Activated CD4-positive, alpha-beta memory T cell treated with anti-CD3 and anti-CD28 coated beads for 36 hours (primary cell): Measurements from ENCODE around the gene CYFIP1. TPM values are rescaled to one million over a fixed set of nuclear protein-coding genes. Genes with fewer than 3 reads are reported as not detected.
"Not testable (repeated sequence)": the region's sequence is repeated elsewhere in the genome, so short reads cannot be mapped to it uniquely, and the experiment has no call there.

Source experiments
- CTCF ChIA-PET: fragments of 350-600 bp; sonication (Branson Sonifier 250); formaldehyde crosslinking; loops from one replicate; lab custom pipeline; 2021; ENCODE audit warnings: antibody characterized with exemption, inconsistent platforms; lab: Charles Lee
- POLR2A ChIA-PET: fragments of 350-600 bp; sonication (Branson Sonifier 250); formaldehyde crosslinking; loops from one replicate; lab custom pipeline; 2021; ENCODE audit warnings: antibody characterized with exemption; lab: Charles Lee
- DNase-seq: peaks from one replicate; pipeline ENCODE4 v3.0.0-alpha.2; 2020
- H3K27ac Mint-ChIP-seq: one replicate; pipeline ENCODE4 v1.8.0; 2021; ENCODE audit warnings: mixed read lengths
- H3K27me3 Mint-ChIP-seq: one replicate; pipeline ENCODE4 v1.8.0; 2021; ENCODE audit warnings: mixed read lengths
- H3K36me3 Mint-ChIP-seq: one replicate; pipeline ENCODE4 v1.8.0; 2021; ENCODE audit warnings: mixed read lengths
- H3K4me1 Mint-ChIP-seq: one replicate; pipeline ENCODE4 v1.8.0; 2021; ENCODE audit warnings: low read depth, mixed read lengths
- H3K4me3 Mint-ChIP-seq: one replicate; pipeline ENCODE4 v1.8.0; 2021; ENCODE audit warnings: mild to moderate bottlenecking, mixed read lengths
- H3K9me3 Mint-ChIP-seq: one replicate; pipeline ENCODE4 v1.8.0; 2021; ENCODE audit warnings: mixed read lengths
- intact Hi-C: fragments of 100-400 bp; cut with micrococcal nuclease; formaldehyde crosslinking; loops from one replicate; pipeline ENCODE4 v1.15.1; 2023
- total RNA-seq, 2 experiments: library from RNA; stranded (reverse); gene quantifications; one replicate each; pipeline ENCODE4 v1.2.3, GENCODE V29; 2021

The CYFIP1 gene
- total RNA-seq, 2 experiments from 2014 or later, result 55.8 to 57.3 TPM

DNA sequence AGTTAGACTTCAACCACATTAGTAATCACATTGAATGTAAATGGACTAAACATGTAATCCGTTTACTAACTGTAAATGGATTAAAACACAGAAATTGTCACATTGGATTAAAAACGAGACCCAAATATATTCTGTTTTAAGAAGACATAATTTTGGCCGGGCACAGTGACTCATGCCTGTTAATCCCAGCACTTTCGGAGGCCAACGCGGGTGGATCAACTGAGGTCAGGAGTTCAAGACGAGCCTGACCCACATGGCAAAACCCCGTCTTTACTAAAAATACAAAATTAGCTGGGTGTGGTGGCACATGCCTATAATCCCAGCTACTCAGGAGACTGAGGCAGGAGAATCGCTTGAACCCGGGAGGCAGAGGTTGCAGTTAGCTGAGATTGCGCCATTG lies 1.8 kb upstream of the CYFIP1 start:
- H3K36me3 Mint-ChIP-seq, H3K27me3 Mint-ChIP-seq, H3K27ac Mint-ChIP-seq, CTCF ChIA-PET, H3K9me3 Mint-ChIP-seq, H3K4me3 Mint-ChIP-seq, DNase-seq, POLR2A ChIA-PET: not testable (repeated sequence)
- intact Hi-C loops, result loop anchor here (2.0 kb wide), 1 partner anchor 57 kb away; the partner anchor contains the start of gene TUBGCP5
- peaks cover 11% of the 10 kb centered on the region for H3K4me1 Mint-ChIP-seq

DNA sequence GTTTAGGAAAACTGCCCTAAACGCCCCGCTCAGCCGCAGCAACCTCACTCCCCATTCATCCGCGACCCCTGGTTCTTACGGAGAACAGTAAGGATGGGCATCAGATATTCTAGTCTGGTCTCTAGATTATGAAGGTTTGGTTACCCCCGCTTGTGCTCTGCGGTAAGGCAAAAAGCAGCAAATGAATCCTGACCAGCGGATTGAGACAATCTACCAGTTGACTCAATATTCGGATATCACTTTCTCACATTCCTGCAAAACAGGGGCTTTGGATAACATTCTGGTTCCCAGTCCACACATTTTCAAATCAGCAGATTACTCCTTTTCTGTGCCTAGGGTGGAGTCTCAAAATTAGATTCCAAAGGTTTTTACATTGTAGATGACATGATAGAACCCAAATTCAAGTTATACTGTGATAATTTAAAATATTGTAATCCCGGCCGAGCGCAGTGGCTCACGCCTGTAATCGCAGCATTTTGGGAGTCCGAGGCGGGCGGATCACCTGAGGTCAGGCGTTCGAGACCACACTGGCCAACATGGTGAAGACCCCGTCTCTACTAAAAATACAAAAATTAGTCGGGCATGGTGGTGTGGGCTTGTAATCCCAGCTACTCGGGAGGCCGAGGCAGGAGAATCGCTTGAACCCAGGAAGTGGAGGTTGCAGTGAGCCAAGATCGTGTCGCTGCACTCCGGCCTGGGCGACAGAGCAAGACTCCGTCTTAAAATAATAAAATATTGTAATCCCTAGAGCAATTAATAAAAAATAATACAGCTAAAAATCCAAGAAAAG lies 1.1 kb upstream of the CYFIP1 start:
- ChIA-PET CTCF (interaction anchor here (0.9 kb wide), 1 partner anchor 57 kb away, joined by 5 read pairs; no protein-coding TSS in a partner anchor), POLR2A (interaction anchor here (2.0 kb wide), 1 partner anchor 58 kb away, joined by 8 read pairs; the partner anchor contains the start of gene TUBGCP5)
- intact Hi-C loops, result loop anchor here (2.0 kb wide), 1 partner anchor 58 kb away; the partner anchor contains the start of gene TUBGCP5
- Mint-ChIP-seq H3K4me1 (peaks cover 11% of the 10 kb centered on the region), H3K27me3 (peaks cover 4% of the 10 kb centered on the region), H3K4me3 (peak overlapping the region; percentile 70), H3K36me3 (no peaks in the 10 kb centered on the region), H3K9me3 (no peaks in the 10 kb centered on the region), H3K27ac (no peak overlapping the region)
- DNase-seq, result no peak

DNA sequence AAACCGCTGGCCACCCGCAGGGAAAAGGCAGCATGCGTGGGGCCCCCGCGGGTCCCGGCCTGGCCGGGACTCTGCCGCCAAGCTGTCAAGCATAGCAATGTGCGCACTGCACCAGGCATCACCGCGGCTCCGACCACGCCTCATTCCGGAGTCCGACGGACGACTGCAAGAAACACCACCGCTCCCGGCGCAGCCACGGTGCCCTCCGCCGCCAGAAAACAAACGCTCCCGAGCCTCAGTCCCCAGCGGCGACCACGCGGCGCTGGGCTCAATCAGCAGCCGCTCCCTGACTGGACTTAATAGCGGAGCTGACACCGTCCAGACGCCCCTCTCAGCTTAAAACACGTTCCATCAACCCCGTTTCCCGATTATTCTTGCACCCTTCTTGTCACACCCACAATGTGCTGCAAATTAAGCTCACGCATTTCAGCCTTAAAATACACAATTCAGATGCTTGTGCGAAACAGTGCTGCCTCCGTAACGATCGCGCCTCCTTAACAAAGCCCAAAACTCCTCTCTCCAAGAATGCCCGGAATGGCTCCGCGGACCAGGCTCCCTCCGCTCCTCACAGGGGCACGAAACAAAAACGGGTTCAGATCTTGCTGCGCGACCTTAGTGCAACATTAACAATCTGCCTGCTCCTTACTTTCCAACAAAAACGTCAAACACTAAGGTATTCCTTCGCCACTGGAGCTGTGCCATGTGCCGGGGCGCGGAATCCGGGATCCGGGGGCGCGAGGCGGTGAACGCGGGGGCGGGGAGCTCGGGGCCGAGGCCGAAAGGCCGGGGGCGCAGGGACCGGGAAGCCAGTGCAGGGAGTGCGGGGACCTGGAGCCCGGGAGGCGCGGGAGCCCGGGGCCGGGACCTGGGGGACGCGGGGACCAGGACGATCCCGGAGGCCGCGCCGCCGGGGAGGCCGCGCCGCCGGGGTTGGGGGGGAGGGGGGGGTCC lies 655 bp downstream of the CYFIP1 start:
- Mint-ChIP-seq H3K9me3 (no peaks in the 10 kb centered on the region), H3K36me3 (no peaks in the 10 kb centered on the region), H3K27me3 (peaks cover 4% of the 10 kb centered on the region), H3K4me1 (peaks cover 11% of the 10 kb centered on the region), H3K27ac (no peak overlapping the region), H3K4me3 (peak overlapping the region; percentile 85)
- ChIA-PET POLR2A (interaction anchor here (1.4 to 2.0 kb wide), 2 partner anchors 57 to 60 kb away, joined by 3 to 8 read pairs; partner anchors contain the start of gene TUBGCP5), CTCF (interaction anchor here (0.6 to 1.1 kb wide), 2 partner anchors 57 to 60 kb away, joined by 4 to 5 read pairs; partner anchors contain the start of gene TUBGCP5)
- DNase-seq, result peak; percentile 66
- intact Hi-C loops, result loop anchor here (2.0 kb wide), 1 partner anchor 59 kb away; the partner anchor contains the start of gene TUBGCP5

DNA sequence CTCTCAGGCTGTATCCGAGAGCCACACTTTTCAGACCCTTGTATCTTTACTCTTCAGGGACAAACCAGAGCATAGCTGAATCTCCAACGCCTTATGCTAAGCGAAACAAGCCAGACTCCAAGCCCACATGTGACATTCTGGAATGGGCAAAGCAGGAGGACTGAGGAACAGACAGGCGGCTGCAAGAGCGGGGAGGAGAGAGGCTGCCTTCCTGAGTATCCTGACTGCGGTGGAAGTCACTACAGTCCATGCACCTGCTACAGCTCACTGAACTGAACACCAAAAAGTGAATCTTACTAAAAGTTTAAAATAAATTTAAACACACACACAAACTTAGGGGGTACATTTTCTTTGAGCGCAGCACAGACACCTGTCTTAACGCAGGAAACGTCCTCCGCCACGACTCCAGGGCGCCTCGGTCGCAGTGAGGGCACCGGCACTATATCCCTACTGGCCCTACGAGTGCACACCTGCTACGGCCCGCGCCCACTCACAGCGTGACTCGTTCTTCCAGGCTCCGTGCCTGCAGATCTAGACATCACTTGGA lies 1.4 kb downstream of the CYFIP1 start:
- CTCF ChIA-PET, result interaction anchor here (0.6 to 1.1 kb wide), 2 partner anchors 61 to 122 kb away, joined by 3 to 5 read pairs; partner anchors contain the start of gene TUBGCP5
- intact Hi-C loops, result no loop called here
- Mint-ChIP-seq H3K36me3 (no peaks in the 10 kb centered on the region), H3K27ac (no peak overlapping the region), H3K9me3 (no peaks in the 10 kb centered on the region), H3K4me3 (peak overlapping the region; percentile 85), H3K27me3 (peaks cover 4% of the 10 kb centered on the region), H3K4me1 (peaks cover 11% of the 10 kb centered on the region)
- POLR2A ChIA-PET, result no interaction called here
- no peak for DNase-seq

DNA sequence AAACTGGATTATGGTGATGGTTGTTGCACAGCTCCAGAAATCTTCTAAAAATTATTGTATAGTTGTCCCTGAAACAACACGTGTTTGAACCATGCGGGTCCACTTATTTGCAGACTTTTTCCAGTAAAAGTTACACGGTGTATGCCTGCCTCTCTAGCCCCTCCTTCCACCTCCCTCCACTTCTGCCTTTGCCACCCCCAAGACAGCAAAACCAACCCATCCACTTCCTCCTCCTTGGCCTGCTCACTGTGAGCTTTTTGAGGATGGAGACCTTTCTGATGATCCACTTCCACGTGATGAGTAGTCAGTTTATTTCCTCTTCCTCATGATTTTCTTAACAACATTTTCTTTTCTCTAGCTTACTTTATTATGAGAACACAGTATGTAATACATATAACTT lies 5.4 kb downstream of the CYFIP1 start:
- Mint-ChIP-seq H3K36me3 (peaks cover 3% of the 10 kb centered on the region), H3K9me3 (peaks cover 6% of the 10 kb centered on the region), H3K4me1 (peaks cover 11% of the 10 kb centered on the region), H3K27ac (no peak overlapping the region), H3K27me3 (peaks cover 4% of the 10 kb centered on the region), H3K4me3 (no peak overlapping the region)
- POLR2A ChIA-PET, result no interaction called here
- CTCF ChIA-PET, result interaction anchor here (0.8 kb wide), 1 partner anchor 61 kb away, joined by 3 read pairs; no protein-coding TSS in a partner anchor
- intact Hi-C loops, result no loop called here
- no peak for DNase-seq

DNA sequence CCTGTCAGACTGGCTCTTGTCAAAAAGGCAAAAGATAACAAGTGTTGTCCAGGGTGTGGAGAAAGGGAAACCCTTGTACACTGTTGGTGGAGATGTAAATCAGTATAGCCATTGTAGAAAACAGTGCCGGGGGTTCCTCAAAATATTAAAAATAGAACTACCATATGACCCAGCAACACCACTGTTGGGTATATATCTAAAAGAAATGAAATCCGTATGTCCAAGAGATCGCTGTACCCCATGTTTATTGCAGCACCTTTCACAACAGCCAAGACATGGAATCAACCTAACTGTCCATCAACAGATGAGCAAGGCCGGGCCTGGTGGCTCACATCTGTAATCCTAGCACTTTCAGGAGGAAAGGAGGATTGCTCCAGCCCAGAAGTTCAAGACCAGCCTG lies 6.2 kb downstream of the CYFIP1 start:
- Mint-ChIP-seq H3K27me3 (peaks cover 4% of the 10 kb centered on the region), H3K4me1 (peaks cover 6% of the 10 kb centered on the region), H3K9me3 (peaks cover 10% of the 10 kb centered on the region), H3K36me3 (peaks cover 5% of the 10 kb centered on the region), H3K27ac (no peak overlapping the region), H3K4me3 (no peak overlapping the region)
- POLR2A ChIA-PET, result no interaction called here
- intact Hi-C loops, result no loop called here
- DNase-seq, result no peak
- CTCF ChIA-PET, result no interaction called here

DNA sequence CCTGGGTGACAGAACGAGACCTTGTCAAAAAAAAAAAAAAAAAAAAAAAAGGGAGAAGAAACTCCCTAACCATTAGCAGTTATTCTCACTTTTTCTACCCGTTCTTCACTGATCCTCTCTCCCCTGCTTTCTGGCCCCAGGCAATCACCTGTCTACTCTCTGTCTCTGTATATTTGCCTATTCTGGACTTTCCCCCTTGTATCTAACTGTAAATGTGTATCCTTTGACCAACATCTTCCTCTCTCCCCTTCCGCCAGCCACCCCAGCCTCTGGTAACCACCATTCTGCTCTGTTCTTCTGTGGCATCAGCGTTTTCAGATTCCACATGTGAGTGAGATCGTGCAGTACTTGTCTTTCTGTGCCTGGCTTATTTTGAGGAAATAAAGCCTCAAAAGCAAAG lies 6.9 kb downstream of the CYFIP1 start:
- H3K36me3 Mint-ChIP-seq, result peaks cover 5% of the 10 kb centered on the region
- H3K27ac Mint-ChIP-seq, result no peak overlapping the region
- DNase-seq, result peak; percentile 15
- H3K9me3 Mint-ChIP-seq, result peaks cover 10% of the 10 kb centered on the region
- peaks cover 2% of the 10 kb centered on the region for H3K4me1 Mint-ChIP-seq
- CTCF ChIA-PET, result no interaction called here
- no peaks in the 10 kb centered on the region for H3K27me3 Mint-ChIP-seq
- intact Hi-C loops, result no loop called here
- H3K4me3 Mint-ChIP-seq, result no peak overlapping the region
- POLR2A ChIA-PET, result no interaction called here

DNA sequence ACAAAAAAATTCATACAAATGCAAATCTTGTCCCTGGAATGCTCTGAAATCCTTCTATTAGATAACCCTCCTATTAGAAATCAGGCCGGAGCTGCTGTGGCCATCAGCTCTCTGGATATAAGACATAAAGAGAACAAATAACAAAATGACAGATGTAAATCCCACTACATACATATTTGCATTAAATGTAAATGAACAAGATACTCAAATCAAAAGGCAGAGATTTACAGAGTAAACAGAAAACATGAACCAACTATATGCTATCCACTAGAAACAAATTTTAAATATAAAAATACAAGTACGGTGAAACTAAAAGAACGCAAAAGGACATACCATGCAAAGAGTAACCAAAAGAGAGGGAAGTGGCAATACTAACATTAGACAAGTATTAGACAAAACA lies 10.7 kb downstream of the CYFIP1 start:
- DNase-seq, result no peak
- H3K27ac Mint-ChIP-seq, result no peak overlapping the region
- peaks cover 2% of the 10 kb centered on the region for H3K4me1 Mint-ChIP-seq
- H3K36me3 Mint-ChIP-seq, result peaks cover 5% of the 10 kb centered on the region
- no peaks in the 10 kb centered on the region for H3K27me3 Mint-ChIP-seq
- peaks cover 10% of the 10 kb centered on the region for H3K9me3 Mint-ChIP-seq
- ChIA-PET CTCF (no interaction called here), POLR2A (no interaction called here)
- H3K4me3 Mint-ChIP-seq, result no peak overlapping the region
- intact Hi-C loops, result no loop called here

DNA sequence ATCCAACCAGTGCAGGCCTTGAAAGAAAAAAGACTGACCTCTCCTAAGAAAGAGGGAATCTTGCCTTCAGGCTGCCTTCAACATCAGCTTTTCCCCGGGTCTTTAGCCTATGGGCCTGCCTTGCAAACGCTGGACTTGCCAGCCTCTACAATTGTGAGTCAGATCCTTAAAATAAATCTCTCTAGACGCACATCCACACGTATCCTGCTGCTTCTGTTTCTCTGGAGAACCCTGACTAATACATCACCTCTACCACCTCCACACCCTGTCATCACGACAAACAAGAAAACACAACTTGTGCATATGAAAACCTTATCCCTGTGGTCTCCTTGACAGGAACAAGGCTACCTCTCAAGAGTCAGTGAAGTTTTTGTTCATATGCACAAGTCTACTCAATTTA lies 11.8 kb downstream of the CYFIP1 start:
- Mint-ChIP-seq H3K9me3 (peaks cover 10% of the 10 kb centered on the region), H3K36me3 (peaks cover 5% of the 10 kb centered on the region), H3K4me1 (peaks cover 2% of the 10 kb centered on the region), H3K4me3 (no peak overlapping the region), H3K27me3 (no peaks in the 10 kb centered on the region), H3K27ac (no peak overlapping the region)
- no peak for DNase-seq
- ChIA-PET CTCF (no interaction called here), POLR2A (no interaction called here)
- intact Hi-C loops, result no loop called here

DNA sequence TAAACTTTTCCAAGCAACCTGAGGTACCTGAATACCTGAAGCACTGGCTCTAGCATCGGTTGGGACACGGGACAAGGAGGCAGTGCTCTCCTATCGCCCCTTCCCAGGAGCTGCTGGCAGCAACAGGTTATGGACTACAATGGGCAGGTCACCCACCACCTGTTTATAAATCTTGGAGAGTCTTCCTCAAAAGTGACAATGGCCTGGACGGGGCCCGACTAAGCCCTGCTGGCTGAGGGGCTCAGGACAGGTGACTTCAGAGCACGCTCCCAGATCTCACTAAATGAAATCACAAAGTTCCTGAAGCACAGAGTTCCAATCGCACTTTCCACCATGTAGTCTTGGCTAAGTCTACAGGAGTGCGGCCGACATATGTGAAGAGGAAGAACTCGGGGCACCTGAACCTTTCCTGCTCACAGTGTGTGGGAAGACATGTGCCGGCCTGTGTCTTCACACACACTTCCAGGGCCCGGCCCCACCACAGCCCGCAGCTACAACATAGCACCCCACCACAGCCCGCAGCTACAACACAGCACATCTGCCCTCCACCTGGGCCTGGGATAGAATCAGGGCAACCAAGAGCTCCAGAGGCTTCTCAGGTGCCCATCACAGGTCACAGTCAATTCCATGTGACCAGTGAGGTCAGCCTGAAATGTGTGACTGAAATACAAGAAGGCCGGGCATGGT lies 12.9 kb downstream of the CYFIP1 start:
- H3K27me3 Mint-ChIP-seq, result no peaks in the 10 kb centered on the region
- H3K27ac Mint-ChIP-seq, result no peak overlapping the region
- no peak for DNase-seq
- intact Hi-C loops, result no loop called here
- H3K36me3 Mint-ChIP-seq, result peaks cover 5% of the 10 kb centered on the region
- H3K4me3 Mint-ChIP-seq, result no peak overlapping the region
- peaks cover 10% of the 10 kb centered on the region for H3K9me3 Mint-ChIP-seq
- peaks cover 2% of the 10 kb centered on the region for H3K4me1 Mint-ChIP-seq
- CTCF ChIA-PET, result no interaction called here
- POLR2A ChIA-PET, result no interaction called here

DNA sequence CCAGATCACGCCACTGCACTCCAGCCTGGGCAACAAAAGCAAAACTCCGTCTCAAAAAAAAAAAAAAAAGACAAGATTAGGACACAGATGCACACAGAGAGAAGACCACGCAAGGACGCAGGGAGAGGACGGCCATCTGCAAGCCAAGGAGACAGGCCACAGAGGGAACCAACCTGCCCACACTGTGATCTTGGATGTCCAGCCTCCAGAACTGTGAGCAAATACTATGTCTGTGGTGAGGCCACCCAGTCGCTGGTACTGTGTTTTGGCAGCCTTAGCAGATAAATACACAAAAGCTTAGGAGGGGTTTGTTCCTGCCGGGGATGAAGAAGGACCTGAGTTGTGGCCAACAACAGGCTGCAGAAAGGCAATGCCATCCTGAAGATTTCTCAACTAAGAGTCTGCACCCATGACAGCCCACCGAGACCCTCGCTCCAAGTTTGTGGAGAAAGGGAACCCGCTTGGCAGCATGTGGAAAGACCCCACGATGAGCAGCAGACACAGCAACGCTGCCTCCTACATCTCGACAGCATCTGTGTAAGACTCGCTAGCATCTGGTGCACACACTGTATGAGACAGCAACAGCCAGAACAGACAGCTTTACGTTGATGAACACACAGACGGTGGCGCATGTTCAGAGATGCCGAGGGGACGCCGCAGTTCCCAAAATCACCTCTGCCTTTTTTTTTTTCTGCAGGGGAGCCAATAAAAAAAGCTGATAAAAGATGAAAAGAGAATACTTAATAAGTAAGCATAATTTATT lies 13.7 kb downstream of the CYFIP1 start:
- no peak overlapping the region for H3K4me3 Mint-ChIP-seq
- POLR2A ChIA-PET, result no interaction called here

More for the DNA sequence above, 13.7 kb downstream of the CYFIP1 start:
- Mint-ChIP-seq H3K36me3 (peaks cover 5% of the 10 kb centered on the region), H3K27ac (no peak overlapping the region), H3K9me3 (peaks cover 10% of the 10 kb centered on the region), H3K4me1 (peaks cover 2% of the 10 kb centered on the region), H3K27me3 (no peaks in the 10 kb centered on the region)
- CTCF ChIA-PET, result no interaction called here
- intact Hi-C loops, result no loop called here
- DNase-seq, result no peak
